GM12872 (cell line): Measurements from ENCODE around the gene RC3H2.

Source experiments
- CTCF ChIP-seq: IDR thresholded peaks from 3 replicates; pipeline ENCODE4 v1.5.1; 2011; ENCODE audit warnings: low read depth, mild to moderate bottlenecking, low read length, moderate library complexity; ENCODE audit not compliant: insufficient read depth

Gene RC3H2

GRCh38 chr9:122904823-122905710, at the start of gene RC3H2:
Gene RC3H2 (minus strand): TSS chr9:122905359. CDS start chr9:122897509, 7,850 bp downstream.
- TF ChIP-seq CTCF: no peak

GRCh38 chr9:122954253-122954691, 49.1 kb upstream of the RC3H2 start:
- TF ChIP-seq CTCF: no peak

- no peak for TF ChIP-seq CTCF
Measured at GRCh38 chr9:122951056-122951455, 45.9 kb upstream of the RC3H2 start.

GRCh38 chr9:122950263-122950662, 45.1 kb upstream of the RC3H2 start:
- TF ChIP-seq CTCF: no peak

- no peak for TF ChIP-seq CTCF
Measured at GRCh38 chr9:122949696-122950095, 44.5 kb upstream of the RC3H2 start.

GRCh38 chr9:122948313-122948712, 43.2 kb upstream of the RC3H2 start:
- no peak for TF ChIP-seq CTCF

- no peak for TF ChIP-seq CTCF
Measured at GRCh38 chr9:122946461-122947005, 41.4 kb upstream of the RC3H2 start.
